Stimulated activated naive B cell treated with anti-CD40 and anti-IgM and Interleukin-4, amounts not matched to agents 10 μg/mL and 1 μg/mL and 100 μg/mL, for 72 hours (primary cell): ENCODE measurements around the gene ESYT3.
"Not testable (repeated sequence)": the region's sequence is repeated elsewhere in the genome, so short reads cannot be mapped to it uniquely, and the experiment has no call there.

Experiments used
- ATAC-seq, 2 donors: fragments of 150-1000 bp; cut with Tn5 transposase; replicated peaks; 2 replicates each; pipeline ENCODE4 v1.10.0; 2021; ENCODE audit warnings: moderate library complexity in 1 of 2
- DNase-seq: peaks from one replicate; pipeline ENCODE4 v3.0.0; 2021
- H3K27ac Mint-ChIP-seq: one replicate; pipeline ENCODE4 v1.8.0; 2022; ENCODE audit warnings: mild to moderate bottlenecking, mixed read lengths
- H3K27me3 Mint-ChIP-seq, 2 donors: one replicate each; pipeline ENCODE4 v1.8.0; 2022; ENCODE audit warnings: mixed read lengths in 2 of 2
- H3K36me3 Mint-ChIP-seq, 2 donors: one replicate each; pipeline ENCODE4 v1.8.0; 2022; ENCODE audit warnings: mixed read lengths in 2 of 2, mild to moderate bottlenecking in 1 of 2
- H3K4me1 Mint-ChIP-seq, 2 donors: one replicate each; pipeline ENCODE4 v1.8.0; 2022; ENCODE audit warnings: mixed read lengths in 2 of 2, mild to moderate bottlenecking in 1 of 2
- H3K4me3 Mint-ChIP-seq, 2 donors: one replicate each; pipeline ENCODE4 v1.8.0; 2022; ENCODE audit warnings: mild to moderate bottlenecking in 2 of 2, mixed read lengths in 2 of 2, moderate library complexity in 1 of 2
- H3K9me3 Mint-ChIP-seq, 2 donors: one replicate each; pipeline ENCODE4 v1.8.0; 2022; ENCODE audit warnings: mixed read lengths in 2 of 2, mild to moderate bottlenecking in 1 of 2

ESYT3 gene

GRCh38 chr3:138469874-138470273, 35.5 kb downstream of the ESYT3 start:
- no peaks in the 10 kb centered on the region for H3K4me1 Mint-ChIP-seq
- DNase-seq (no peak), ATAC-seq (no peak)
- H3K27me3 Mint-ChIP-seq = peaks cover 4 to 10% of the 10 kb centered on the region in 2 donors
- no peaks in the 10 kb centered on the region for H3K9me3 Mint-ChIP-seq
- H3K27ac Mint-ChIP-seq = no peak overlapping the region
- H3K36me3 Mint-ChIP-seq = no peaks in the 10 kb centered on the region
- no peak overlapping the region for H3K4me3 Mint-ChIP-seq

- H3K27ac Mint-ChIP-seq = no peak overlapping the region
- no peak overlapping the region for H3K4me3 Mint-ChIP-seq
- no peaks in the 10 kb centered on the region for H3K4me1 Mint-ChIP-seq
- no peaks in the 10 kb centered on the region for H3K9me3 Mint-ChIP-seq
- peaks cover 4 to 10% of the 10 kb centered on the region in 2 donors for H3K27me3 Mint-ChIP-seq
- no peak for ATAC-seq
- no peaks in the 10 kb centered on the region for H3K36me3 Mint-ChIP-seq
- DNase-seq = no peak
Observed at GRCh38 chr3:138470687-138471086, 36.3 kb downstream of the ESYT3 start.

- ATAC-seq = no peak
- no peaks in the 10 kb centered on the region for H3K36me3 Mint-ChIP-seq
- H3K27me3 Mint-ChIP-seq = peaks cover 4 to 10% of the 10 kb centered on the region in 2 donors
- DNase-seq = no peak
- no peaks in the 10 kb centered on the region for H3K9me3 Mint-ChIP-seq
- no peak overlapping the region for H3K27ac Mint-ChIP-seq
- H3K4me1 Mint-ChIP-seq = no peaks in the 10 kb centered on the region
- H3K4me3 Mint-ChIP-seq = no peak overlapping the region
Observed at GRCh38 chr3:138471481-138471880, 37.1 kb downstream of the ESYT3 start.

GRCh38 chr3:138472141-138472825, 37.9 kb downstream of the ESYT3 start:
- ATAC-seq (no peak), DNase-seq (no peak)
- no peaks in the 10 kb centered on the region for H3K9me3 Mint-ChIP-seq
- H3K27me3 Mint-ChIP-seq = peaks cover 4 to 10% of the 10 kb centered on the region in 2 donors
- H3K36me3 Mint-ChIP-seq = no peaks in the 10 kb centered on the region
- no peaks in the 10 kb centered on the region for H3K4me1 Mint-ChIP-seq
- no peak overlapping the region for H3K4me3 Mint-ChIP-seq
- H3K27ac Mint-ChIP-seq = no peak overlapping the region

GRCh38 chr3:138473391-138473790, 39.0 kb downstream of the ESYT3 start:
- H3K36me3 Mint-ChIP-seq = no peaks in the 10 kb centered on the region
- H3K9me3 Mint-ChIP-seq = no peaks in the 10 kb centered on the region
- H3K27ac Mint-ChIP-seq = no peak overlapping the region
- peaks cover 0 to 2% of the 10 kb centered on the region in 2 donors for H3K27me3 Mint-ChIP-seq
- H3K4me1 Mint-ChIP-seq = no peaks in the 10 kb centered on the region
- DNase-seq (no peak), ATAC-seq (no peak)
- no peak overlapping the region for H3K4me3 Mint-ChIP-seq

GRCh38 chr3:138474163-138474562, 39.7 kb downstream of the ESYT3 start:
- peaks cover 0 to 8% of the 10 kb centered on the region in 2 donors for H3K27me3 Mint-ChIP-seq
- H3K27ac Mint-ChIP-seq = no peak overlapping the region
- DNase-seq (no peak), ATAC-seq (no peak)
- no peak overlapping the region for H3K4me3 Mint-ChIP-seq
- H3K9me3 Mint-ChIP-seq = no peaks in the 10 kb centered on the region
- H3K36me3 Mint-ChIP-seq = no peaks in the 10 kb centered on the region
- H3K4me1 Mint-ChIP-seq = no peaks in the 10 kb centered on the region

GRCh38 chr3:138476526-138476925, 42.1 kb downstream of the ESYT3 start:
- H3K27me3 Mint-ChIP-seq = peaks cover 0 to 8% of the 10 kb centered on the region in 2 donors
- DNase-seq (no peak), ATAC-seq (no peak)
- no peaks in the 10 kb centered on the region for H3K4me1 Mint-ChIP-seq
- H3K27ac Mint-ChIP-seq = no peak overlapping the region
- no peaks in the 10 kb centered on the region for H3K9me3 Mint-ChIP-seq
- H3K36me3 Mint-ChIP-seq = no peaks in the 10 kb centered on the region
- H3K4me3 Mint-ChIP-seq = no peak overlapping the region

GRCh38 chr3:138477120-138477519, 42.7 kb downstream of the ESYT3 start:
- Mint-ChIP-seq H3K27ac (no peak overlapping the region), H3K4me3 (no peak overlapping the region), H3K27me3 (peaks cover 0 to 8% of the 10 kb centered on the region in 2 donors), H3K4me1 (no peaks in the 10 kb centered on the region), H3K36me3 (no peaks in the 10 kb centered on the region), H3K9me3 (no peaks in the 10 kb centered on the region)
- no peak for DNase-seq
- no peak for ATAC-seq

- ATAC-seq (no peak), DNase-seq (no peak)
- H3K27me3 Mint-ChIP-seq = peaks cover 0 to 8% of the 10 kb centered on the region in 2 donors
- no peak overlapping the region for H3K27ac Mint-ChIP-seq
- H3K36me3 Mint-ChIP-seq = no peaks in the 10 kb centered on the region
- no peaks in the 10 kb centered on the region for H3K4me1 Mint-ChIP-seq
- no peak overlapping the region for H3K4me3 Mint-ChIP-seq
- H3K9me3 Mint-ChIP-seq = no peaks in the 10 kb centered on the region
Observed at GRCh38 chr3:138477801-138478200, 43.4 kb downstream of the ESYT3 start.

- no peaks in the 10 kb centered on the region for H3K36me3 Mint-ChIP-seq
- ATAC-seq (peak in 1 of 2 donors; percentile 69), DNase-seq (peak; percentile 13)
- H3K27me3 Mint-ChIP-seq = peaks cover 0 to 8% of the 10 kb centered on the region in 2 donors
- H3K9me3 Mint-ChIP-seq = peaks cover 0 to 7% of the 10 kb centered on the region in 2 donors
- no peak overlapping the region for H3K27ac Mint-ChIP-seq
- H3K4me1 Mint-ChIP-seq = no peaks in the 10 kb centered on the region
- no peak overlapping the region for H3K4me3 Mint-ChIP-seq
Observed at GRCh38 chr3:138479438-138479863, 45.0 kb downstream of the ESYT3 start.

- not testable (repeated sequence) for DNase-seq, H3K4me1 Mint-ChIP-seq, ATAC-seq, H3K27ac Mint-ChIP-seq, H3K27me3 Mint-ChIP-seq, H3K4me3 Mint-ChIP-seq
- peaks cover 7 to 13% of the 10 kb centered on the region in 2 donors for H3K36me3 Mint-ChIP-seq
- H3K9me3 Mint-ChIP-seq = peaks cover 29 to 33% of the 10 kb centered on the region in 2 donors
Observed at GRCh38 chr3:138484672-138485071, 50.3 kb downstream of the ESYT3 start.

GRCh38 chr3:138486580-138486979, 52.2 kb downstream of the ESYT3 start:
- not testable (repeated sequence) for DNase-seq, ATAC-seq, H3K27ac Mint-ChIP-seq, H3K27me3 Mint-ChIP-seq, H3K4me3 Mint-ChIP-seq, H3K4me1 Mint-ChIP-seq
- Mint-ChIP-seq H3K36me3 (peaks cover 7 to 13% of the 10 kb centered on the region in 2 donors), H3K9me3 (peaks cover 29 to 34% of the 10 kb centered on the region in 2 donors)

- peaks cover 7 to 10% of the 10 kb centered on the region in 2 donors for H3K36me3 Mint-ChIP-seq
- H3K4me1 Mint-ChIP-seq = no peaks in the 10 kb centered on the region
- no peak overlapping the region for H3K4me3 Mint-ChIP-seq
- peaks cover 18 to 21% of the 10 kb centered on the region in 2 donors for H3K9me3 Mint-ChIP-seq
- DNase-seq = no peak
- H3K27ac Mint-ChIP-seq = no peak overlapping the region
- no peak for ATAC-seq
- H3K27me3 Mint-ChIP-seq = no peaks in the 10 kb centered on the region
Observed at GRCh38 chr3:138491971-138492370, 57.6 kb downstream of the ESYT3 start.

- DNase-seq = no peak
- H3K27ac Mint-ChIP-seq = no peak overlapping the region
- peaks cover 11% of the 10 kb centered on the region in 2 donors for H3K9me3 Mint-ChIP-seq
- H3K4me1 Mint-ChIP-seq = no peaks in the 10 kb centered on the region
- H3K36me3 Mint-ChIP-seq = peaks cover 5 to 7% of the 10 kb centered on the region in 2 donors
- H3K27me3 Mint-ChIP-seq = no peaks in the 10 kb centered on the region
- no peak for ATAC-seq
- no peak overlapping the region for H3K4me3 Mint-ChIP-seq
Observed at GRCh38 chr3:138492980-138493675, 58.7 kb downstream of the ESYT3 start.
